ENCODE measurements around the gene RBL1.
"Not testable (repeated sequence)": the region's sequence is repeated elsewhere in the genome, so short reads cannot be mapped to it uniquely, and the experiment has no call there.

The RBL1 gene

DNA sequence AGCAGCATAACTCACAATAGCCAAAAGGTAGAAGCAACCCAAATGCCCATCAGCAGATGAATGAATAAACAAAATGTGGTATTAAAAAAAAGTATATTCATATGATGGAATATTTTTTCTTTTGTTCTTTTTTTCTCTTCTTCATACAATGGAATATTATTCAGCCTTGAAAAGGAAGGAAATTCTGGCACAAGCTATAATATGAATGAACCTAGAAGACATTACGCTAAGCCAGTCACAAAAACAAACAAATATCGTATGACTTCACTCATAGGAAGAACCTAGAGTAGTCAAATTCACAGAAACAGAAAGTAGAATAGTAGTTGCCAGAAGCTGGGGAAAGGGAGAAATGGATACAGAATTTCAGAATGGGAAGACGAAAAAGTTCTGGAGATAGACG is 63.7 kb downstream of the RBL1 start:
- Mint-ChIP-seq H3K9me3 (peaks cover 29% of the 10 kb centered on the region), H3K4me1 (no peaks in the 10 kb centered on the region), H3K27ac (no peak overlapping the region), H3K36me3 (ENCODE audit: low read depth) (peaks cover 90% of the 10 kb centered on the region), H3K4me3 (no peak overlapping the region), H3K27me3 (ENCODE audit: low read depth, poor library complexity) (no peaks in the 10 kb centered on the region)
- TF ChIP-seq, protein P1, sequence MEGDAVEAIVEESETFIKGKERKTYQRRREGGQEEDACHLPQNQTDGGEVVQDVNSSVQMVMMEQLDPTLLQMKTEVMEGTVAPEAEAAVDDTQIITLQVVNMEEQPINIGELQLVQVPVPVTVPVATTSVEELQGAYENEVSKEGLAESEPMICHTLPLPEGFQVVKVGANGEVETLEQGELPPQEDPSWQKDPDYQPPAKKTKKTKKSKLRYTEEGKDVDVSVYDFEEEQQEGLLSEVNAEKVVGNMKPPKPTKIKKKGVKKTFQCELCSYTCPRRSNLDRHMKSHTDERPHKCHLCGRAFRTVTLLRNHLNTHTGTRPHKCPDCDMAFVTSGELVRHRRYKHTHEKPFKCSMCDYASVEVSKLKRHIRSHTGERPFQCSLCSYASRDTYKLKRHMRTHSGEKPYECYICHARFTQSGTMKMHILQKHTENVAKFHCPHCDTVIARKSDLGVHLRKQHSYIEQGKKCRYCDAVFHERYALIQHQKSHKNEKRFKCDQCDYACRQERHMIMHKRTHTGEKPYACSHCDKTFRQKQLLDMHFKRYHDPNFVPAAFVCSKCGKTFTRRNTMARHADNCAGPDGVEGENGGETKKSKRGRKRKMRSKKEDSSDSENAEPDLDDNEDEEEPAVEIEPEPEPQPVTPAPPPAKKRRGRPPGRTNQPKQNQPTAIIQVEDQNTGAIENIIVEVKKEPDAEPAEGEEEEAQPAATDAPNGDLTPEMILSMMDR (IDR thresholded peaks at IDR 0.05): no peak
- DNase-seq: no peak

DNA sequence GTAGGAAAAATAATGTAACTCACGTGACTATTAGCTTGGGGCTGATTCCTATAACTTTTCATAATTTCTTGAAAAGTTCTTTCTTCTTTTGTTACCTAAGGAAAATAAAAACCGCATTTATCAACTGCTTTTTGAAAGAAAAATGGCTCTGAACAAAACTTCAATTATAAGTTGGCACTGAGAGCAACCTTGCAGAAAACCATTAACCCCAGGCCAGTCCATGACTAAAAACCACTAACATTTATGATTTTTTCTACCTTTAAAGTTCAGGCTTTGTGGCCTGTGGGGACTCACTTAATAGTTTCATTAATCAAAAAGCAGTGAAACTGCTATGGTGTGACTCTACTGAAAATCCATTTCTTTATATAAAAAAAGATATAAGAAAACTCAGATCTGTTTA is 75.2 kb downstream of the RBL1 start:
- DNase-seq: no peak
- Mint-ChIP-seq H3K27ac (no peak overlapping the region), H3K4me1 (no peaks in the 10 kb centered on the region), H3K27me3 (ENCODE audit: low read depth, poor library complexity) (no peaks in the 10 kb centered on the region), H3K4me3 (no peak overlapping the region), H3K9me3 (no peaks in the 10 kb centered on the region), H3K36me3 (ENCODE audit: low read depth) (peaks cover 50% of the 10 kb centered on the region)
- TF ChIP-seq, protein P1 (IDR thresholded peaks at IDR 0.05): no peak

DNA sequence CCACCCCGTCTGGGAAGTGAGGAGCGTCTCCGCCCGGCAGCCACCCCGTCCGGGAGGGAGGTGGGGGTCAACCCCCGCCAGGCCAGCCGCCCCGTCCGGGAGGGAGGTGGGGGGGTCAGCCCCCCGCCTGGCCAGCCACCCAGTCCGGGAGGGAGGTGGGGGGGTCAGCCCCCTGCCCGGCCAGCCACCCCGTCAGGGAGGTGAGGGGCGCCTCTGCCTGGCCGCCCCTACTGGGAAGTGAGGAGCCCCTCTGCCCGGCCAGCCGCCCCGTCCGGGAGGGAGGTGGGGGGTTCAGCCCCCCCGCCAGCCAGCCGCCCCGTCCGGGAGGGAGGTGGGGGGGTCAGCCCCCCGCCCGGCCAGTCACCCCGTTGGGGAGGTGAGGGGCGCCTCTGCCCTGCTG is 83.2 kb downstream of the RBL1 start:
- H3K9me3 Mint-ChIP-seq: peaks cover 26% of the 10 kb centered on the region

DNA sequence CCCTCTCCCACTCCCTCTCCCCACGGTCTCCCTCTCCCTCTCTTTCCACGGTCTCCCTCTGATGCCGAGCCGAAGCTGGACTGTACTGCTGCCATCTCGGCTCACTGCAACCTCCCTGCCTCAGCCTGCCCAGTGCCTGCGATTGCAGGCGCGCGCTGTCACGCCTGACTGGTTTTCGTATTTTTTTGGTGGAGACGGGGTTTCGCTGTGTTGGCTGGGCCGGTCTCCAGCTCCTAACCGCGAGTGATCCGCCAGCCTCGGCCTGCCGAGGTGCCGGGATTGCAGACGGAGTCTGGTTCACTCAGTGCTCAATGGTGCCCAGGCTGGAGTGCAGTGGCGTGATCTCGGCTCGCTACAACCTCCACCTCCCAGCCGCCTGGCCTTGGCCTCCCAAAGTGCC is 83.9 kb downstream of the RBL1 start:
- not testable (repeated sequence) for DNase-seq; H3K4me3 Mint-ChIP-seq; H3K27ac Mint-ChIP-seq; H3K27me3 Mint-ChIP-seq (ENCODE audit: low read depth, poor library complexity); H3K4me1 Mint-ChIP-seq
- Mint-ChIP-seq H3K9me3 (peaks cover 26% of the 10 kb centered on the region), H3K36me3 (ENCODE audit: low read depth) (peaks cover 68% of the 10 kb centered on the region)

More for the DNA sequence above, 83.2 kb downstream of the RBL1 start:
- DNase-seq; H3K27me3 Mint-ChIP-seq (ENCODE audit: low read depth, poor library complexity); H3K4me3 Mint-ChIP-seq; H3K27ac Mint-ChIP-seq; H3K4me1 Mint-ChIP-seq: not testable (repeated sequence)
- H3K36me3 Mint-ChIP-seq (ENCODE audit: low read depth): peaks cover 71% of the 10 kb centered on the region

DNA sequence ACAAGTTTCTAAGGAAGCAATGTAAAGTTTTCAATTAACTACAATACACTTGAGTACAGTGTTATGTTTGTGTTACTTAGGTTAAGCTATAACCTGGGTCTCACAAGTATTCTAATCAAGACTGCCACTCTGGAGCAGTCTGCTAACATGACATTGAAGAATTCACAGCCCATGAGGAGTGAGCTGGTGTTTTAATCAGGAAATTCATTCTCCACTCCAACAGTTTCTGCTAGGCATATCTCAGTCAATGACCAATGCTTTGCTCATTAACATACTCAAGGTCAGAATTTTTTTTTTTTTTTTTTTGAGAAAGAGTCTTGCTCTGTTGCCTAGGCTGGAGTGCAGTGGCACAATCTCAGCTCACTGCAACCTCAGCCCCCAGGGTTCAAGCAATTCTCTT is 84.7 kb downstream of the RBL1 start:
- Mint-ChIP-seq H3K4me1 (no peaks in the 10 kb centered on the region), H3K27me3 (ENCODE audit: low read depth, poor library complexity) (no peaks in the 10 kb centered on the region), H3K27ac (no peak overlapping the region), H3K36me3 (ENCODE audit: low read depth) (peaks cover 64% of the 10 kb centered on the region), H3K9me3 (peaks cover 26% of the 10 kb centered on the region), H3K4me3 (no peak overlapping the region)
- no peak for DNase-seq
- TF ChIP-seq, protein P1 (IDR thresholded peaks at IDR 0.05): no peak

DNA sequence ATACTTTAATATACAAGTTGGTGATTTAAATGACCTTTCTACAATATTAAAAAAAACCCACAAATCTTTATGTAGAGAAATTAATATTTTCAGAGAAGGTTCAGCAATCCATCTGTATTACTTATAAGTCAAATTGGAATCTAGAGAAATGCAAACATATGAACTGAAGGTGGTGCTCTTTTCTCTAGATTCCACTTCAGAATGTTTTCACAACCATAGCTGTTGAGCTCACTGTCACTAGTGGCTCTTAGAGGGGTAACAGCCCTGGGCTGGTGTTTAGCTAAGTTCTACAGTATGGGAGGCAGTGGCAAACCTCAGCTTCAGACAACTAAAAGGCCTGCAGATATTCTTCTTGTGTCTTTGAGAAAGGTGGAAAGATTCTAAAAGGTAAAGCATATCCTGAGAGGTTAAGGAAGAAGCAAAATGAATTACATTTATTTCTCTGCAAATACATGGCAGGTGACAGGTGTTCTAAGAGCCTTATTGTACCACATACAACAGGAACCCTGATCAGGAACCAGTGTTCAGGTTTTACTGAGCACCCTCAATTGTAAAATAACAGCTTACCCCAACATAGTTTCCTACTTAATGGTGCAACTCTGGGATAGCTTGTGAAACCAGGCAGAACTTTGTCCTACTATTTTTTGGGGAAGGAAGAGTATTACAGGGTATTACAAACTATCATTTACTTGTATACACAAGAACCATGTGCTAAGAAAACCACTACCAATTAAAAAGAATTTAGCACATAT is 87.7 kb downstream of the RBL1 start:
- DNase-seq: no peak
- no peaks in the 10 kb centered on the region for H3K27me3 Mint-ChIP-seq (ENCODE audit: low read depth, poor library complexity)
- no peak overlapping the region for H3K4me3 Mint-ChIP-seq
- peaks cover 16% of the 10 kb centered on the region for H3K9me3 Mint-ChIP-seq
- no peaks in the 10 kb centered on the region for H3K4me1 Mint-ChIP-seq
- no peak overlapping the region for H3K27ac Mint-ChIP-seq
- TF ChIP-seq, protein P1 (IDR thresholded peaks at IDR 0.05): no peak
- H3K36me3 Mint-ChIP-seq (ENCODE audit: low read depth): peaks cover 53% of the 10 kb centered on the region

DNA sequence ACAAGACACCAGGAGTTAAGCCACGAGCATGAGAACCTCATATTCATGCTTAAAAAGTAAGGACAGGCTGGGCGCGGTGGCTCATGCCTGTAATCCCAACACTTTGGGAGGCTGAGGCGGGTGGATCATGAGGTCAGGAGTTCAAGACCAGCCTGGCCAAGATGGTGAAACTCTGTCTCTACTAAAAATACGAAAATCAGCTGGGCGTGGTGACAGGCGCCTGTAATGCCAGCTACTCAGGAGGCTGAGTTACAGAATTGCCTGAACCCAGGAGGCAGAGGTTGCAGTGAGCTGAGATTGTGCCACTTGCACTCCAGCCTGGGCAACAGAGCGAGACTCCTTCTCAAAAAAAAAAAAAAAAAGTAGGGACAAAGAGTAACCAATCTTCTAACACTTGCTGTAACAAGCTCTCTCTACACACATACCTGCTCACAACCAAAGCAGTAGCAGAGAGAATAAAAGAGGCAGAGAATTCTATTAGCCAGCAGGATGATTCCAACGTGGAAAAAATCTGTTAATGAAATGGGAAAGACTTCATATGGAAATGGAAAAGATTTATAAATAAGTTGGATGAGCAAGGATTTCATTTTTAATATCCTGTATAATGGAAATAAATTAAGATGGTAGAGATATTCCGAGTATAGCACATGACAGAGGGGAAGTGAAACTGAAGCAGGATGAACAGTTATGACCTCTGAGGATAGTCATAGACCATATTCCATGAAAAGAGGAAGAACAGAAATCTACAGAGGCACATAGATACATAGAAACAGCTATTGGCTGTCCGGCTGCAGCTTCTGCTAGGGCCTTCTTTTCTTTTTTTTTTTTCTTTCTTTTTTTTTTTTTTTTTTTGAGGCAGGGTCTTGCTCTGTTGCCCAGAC is 90.5 kb downstream of the RBL1 start:
- Mint-ChIP-seq H3K36me3 (ENCODE audit: low read depth) (peaks cover 47% of the 10 kb centered on the region), H3K9me3 (peaks cover 12% of the 10 kb centered on the region)
- DNase-seq; H3K4me1 Mint-ChIP-seq; H3K27me3 Mint-ChIP-seq (ENCODE audit: low read depth, poor library complexity); H3K27ac Mint-ChIP-seq; H3K4me3 Mint-ChIP-seq: not testable (repeated sequence)

DNA sequence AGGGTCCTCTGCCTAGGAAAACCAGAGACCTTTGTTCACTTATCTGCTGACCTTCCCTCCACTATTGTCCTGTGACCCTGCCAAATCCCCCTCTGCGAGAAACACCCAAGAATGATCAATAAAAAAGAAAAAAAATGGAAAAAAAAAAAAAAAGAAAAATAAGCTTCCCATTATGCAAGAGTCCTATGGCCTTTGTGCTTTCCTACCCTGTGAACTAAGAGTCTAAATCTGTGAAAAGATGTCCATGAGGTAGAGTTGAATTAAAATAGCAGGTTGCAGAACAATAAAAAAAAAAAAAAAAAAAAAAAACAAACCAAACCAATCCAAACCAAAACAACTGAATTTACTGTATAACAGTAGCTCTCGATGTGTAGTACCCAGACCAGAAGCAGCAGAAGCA is 94.2 kb downstream of the RBL1 start:
- peaks cover 29% of the 10 kb centered on the region for H3K9me3 Mint-ChIP-seq
- not testable (repeated sequence) for DNase-seq; H3K27me3 Mint-ChIP-seq (ENCODE audit: low read depth, poor library complexity); H3K4me1 Mint-ChIP-seq; H3K4me3 Mint-ChIP-seq; H3K27ac Mint-ChIP-seq
- H3K36me3 Mint-ChIP-seq (ENCODE audit: low read depth): peaks cover 66% of the 10 kb centered on the region

DNA sequence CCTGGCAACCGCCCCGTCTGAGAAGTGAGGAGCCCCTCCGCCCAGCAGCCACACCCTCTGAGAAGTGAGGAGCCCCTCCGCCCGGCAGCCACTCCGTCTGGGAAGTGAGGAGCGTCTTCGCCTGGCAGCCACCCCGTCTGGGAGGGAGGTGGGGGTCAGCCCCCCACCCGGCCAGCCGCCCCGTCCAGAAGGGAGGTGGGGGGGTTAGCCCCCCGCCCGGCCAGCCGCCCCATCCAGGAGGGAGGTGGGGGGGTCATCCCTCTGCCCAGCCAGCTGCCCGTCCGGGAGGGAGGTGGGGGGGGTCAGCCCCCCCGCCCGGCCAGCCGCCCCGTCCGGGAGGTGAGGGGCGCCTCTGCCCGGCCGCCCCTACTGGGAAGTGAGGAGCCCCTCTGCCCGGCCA is 95.6 kb downstream of the RBL1 start:
- Mint-ChIP-seq H3K9me3 (peaks cover 40% of the 10 kb centered on the region), H3K36me3 (ENCODE audit: low read depth) (peaks cover 73% of the 10 kb centered on the region)
- not testable (repeated sequence) for H3K4me3 Mint-ChIP-seq; H3K27ac Mint-ChIP-seq; H3K4me1 Mint-ChIP-seq; DNase-seq; H3K27me3 Mint-ChIP-seq (ENCODE audit: low read depth, poor library complexity)

Data from nephron progenitor cell (in vitro differentiated cells).